Heart left ventricle (tissue), 13 donors: ENCODE data around the gene NACC2.

Experiments
- CTCF ChIP-seq, 12 donors: fragments of 200-600 bp; sonication (generic) in 4 of 12; IDR thresholded peaks; one replicate each; pipeline versions ENCODE4 v1.5.0 to v1.8.0; 2018 to 2022; ENCODE audit warnings: antibody characterized with exemption in 12 of 12, mild to moderate bottlenecking in 5 of 12
- POLR2A ChIP-seq, 2 donors: fragments of 450-650 bp; IDR thresholded peaks; one replicate each; pipeline ENCODE4 v1.6.1; 2017; ENCODE audit warnings: antibody characterized with exemption in 2 of 2, mild to moderate bottlenecking in 2 of 2, moderate library complexity in 2 of 2
- donor health status: ischemic (EF 13 %, LVEDD 7.1; RV severe dilation, severe dysfunction).
- donor health status: DM: no; HTN: yes; CAD: no.
- donor health status: DM: no; HTN: no; CAD: no.
- donor health status: ischemic (EF 25% LVEDD 6.9; RV normal size, moderate dysfunction).
- donor health status: ischemic (EF 25% LVEDD 5.7; RV mildly dilated, moderate dysfunction).
- donor health status: ischemic (EF 35%, LVEDD 5.7; RV mildly dilated, moderate dysfunction).
- donor health status: nonischemic (EF 11% LVEDD 7.7; RV severe dilation, severe dysfunction).
- donor health status: DM: yes; HTN: yes; CAD: no.
- donor health status: PGD.
- donor health status: ischemic (EF 29% LVEDD 5.4; RV normal size, mild dysfunction).
- donor health status: nonischemic (EF 23%, LVEDD 6.1; RV moderate dilation, normal function).

- TF ChIP-seq CTCF (IDR thresholded peaks at IDR 0.05) (no peak), POLR2A (IDR thresholded peaks at IDR 0.05) (no peak)
These were observed 36.8 kb upstream of the NACC2 start for GRCh38 chr9:136131629-136132511.
